OCI-LY3 (cell line): ENCODE data around the gene ZNF33A.

Experiments
- CTCF ChIP-seq: fragments of 200-600, 300-600 bp; sonication (generic); IDR thresholded peaks from 2 replicates; pipeline ENCODE4 v1.5.1; 2014; ENCODE audit warnings: antibody characterized with exemption, low read length, low read depth
- EZH2phosphoT487 ChIP-seq: fragments of 200-600 bp; shearing (Covaris generic); IDR thresholded peaks from 2 replicates; pipeline ENCODE4 v1.6.1; 2018; ENCODE audit warnings: antibody characterized with exemption, mixed run types, low read depth

DNA sequence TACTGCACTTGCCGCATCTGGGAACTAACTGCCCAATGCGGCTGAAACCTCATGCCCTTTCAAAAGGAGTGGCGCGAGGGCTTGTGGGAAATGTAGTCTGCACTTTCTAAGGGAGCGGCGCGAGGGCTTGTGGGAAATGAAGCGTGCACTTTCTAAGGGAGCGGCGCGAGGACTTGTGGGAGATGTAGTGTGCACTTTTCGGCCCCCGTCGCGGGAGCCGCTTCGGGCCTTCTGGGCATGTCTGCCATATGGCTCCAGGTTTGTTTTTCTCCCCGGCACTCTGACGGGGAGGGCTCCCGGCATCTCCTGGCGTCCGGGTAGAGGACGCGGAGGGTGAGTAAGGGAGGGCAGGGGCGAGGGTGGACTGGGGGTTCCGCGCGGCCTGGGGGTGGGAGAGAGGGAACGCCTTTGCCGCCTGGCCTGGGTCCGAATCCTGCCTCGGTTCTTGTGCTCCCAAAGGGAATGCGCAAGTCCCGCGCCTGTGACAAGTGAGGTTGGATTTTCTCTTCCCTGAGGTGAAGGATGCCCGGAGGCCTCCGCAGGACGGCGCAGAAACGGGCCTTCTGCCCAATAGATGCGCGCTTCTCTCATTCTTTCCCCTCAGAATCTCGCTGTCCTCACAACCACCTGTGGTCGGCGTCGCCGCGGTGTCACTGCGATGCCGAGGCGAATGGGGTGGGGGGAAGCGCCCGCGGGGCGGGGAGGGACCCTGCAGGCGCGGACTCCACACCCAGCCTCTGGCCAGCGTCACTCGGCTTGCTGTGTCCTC lies 83.9 kb downstream of the ZNF33A start, which contains the start of gene ZNF37A:
- TF ChIP-seq CTCF (no peak), EZH2phosphoT487 (no peak)
